WTC11 (cell line): ENCODE results near the gene MYL5. TPM values are rescaled to one million over a fixed set of nuclear protein-coding genes. Genes with fewer than 3 reads are reported as not detected.
"Not testable (repeated sequence)": the region's sequence is repeated elsewhere in the genome, so short reads cannot be mapped to it uniquely, and the experiment has no call there.

Experiments
- ATAC-seq: fragments of 200-7000 bp; cut with Tn5 transposase; 2 replicates; pipeline ENCODE4 v1.10.0; 2021; ENCODE audit warnings: mild to moderate bottlenecking, moderate library complexity
- CTCF ChIA-PET: fragments of 300-600 bp; sonication (Branson Sonifier 250); formaldehyde crosslinking; loops from one replicate; lab custom pipeline; 2021; ENCODE audit warnings: antibody characterized with exemption; lab: Charles Lee
- POLR2A ChIA-PET: fragments of 350-600 bp; sonication (Branson Sonifier 250); formaldehyde crosslinking; loops from one replicate; lab custom pipeline; 2021; ENCODE audit warnings: antibody characterized with exemption; lab: Charles Lee
- DNase-seq: peaks from one replicate; pipeline ENCODE4 v3.0.0; 2021; ENCODE audit warnings: low spot score
- H3K27ac Mint-ChIP-seq: 2 replicates; pipeline ENCODE4 v1.8.0; 2021; ENCODE audit warnings: mixed read lengths
- H3K27me3 Mint-ChIP-seq: 2 replicates; pipeline ENCODE4 v1.8.0; 2021; ENCODE audit warnings: low read depth, mild to moderate bottlenecking, moderate library complexity, mixed read lengths
- H3K36me3 Mint-ChIP-seq: 2 replicates; pipeline ENCODE4 v1.8.0; 2021; ENCODE audit warnings: mixed read lengths
- H3K4me1 Mint-ChIP-seq: 2 replicates; pipeline ENCODE4 v1.8.0; 2022; ENCODE audit warnings: mixed read lengths
- H3K4me3 Mint-ChIP-seq: 2 replicates; pipeline ENCODE4 v1.8.0; 2021; ENCODE audit warnings: mild to moderate bottlenecking, moderate library complexity, mixed read lengths
- H3K9me3 Mint-ChIP-seq: 2 replicates; pipeline ENCODE4 v1.8.0; 2021; ENCODE audit warnings: mixed read lengths
- EMX1 ChIP-seq: fragments of 250-450 bp; sonication (Bioruptor Pico); IDR thresholded peaks from 2 replicates; pipeline ENCODE4 v1.8.0; 2021; ENCODE audit warnings: mild to moderate bottlenecking
- GABPB1 ChIP-seq: sonication (generic); formaldehyde crosslinking; IDR thresholded peaks from 2 replicates; pipeline ENCODE4 v1.8.1; 2023; ENCODE audit warnings: mild to moderate bottlenecking, missing genetic modification reagents
- NFE2L1 ChIP-seq: sonication (generic); formaldehyde crosslinking; IDR thresholded peaks from 2 replicates; pipeline ENCODE4 v1.8.1; 2023; ENCODE audit warnings: missing genetic modification reagents
- NR1H2 ChIP-seq: sonication (generic); formaldehyde crosslinking; IDR thresholded peaks from 2 replicates; pipeline ENCODE4 v1.9.0; 2021; ENCODE audit warnings: mild to moderate bottlenecking, moderate library complexity, missing genetic modification reagents
- SP1 ChIP-seq: sonication (generic); formaldehyde crosslinking; conservative IDR thresholded peaks from 2 replicates; pipeline ENCODE4 v1.8.1; 2022; ENCODE audit warnings: missing genetic modification reagents
- ZBTB21 ChIP-seq: sonication (generic); formaldehyde crosslinking; IDR thresholded peaks from 2 replicates; pipeline ENCODE4 v1.8.1; 2023; ENCODE audit warnings: mild to moderate bottlenecking, missing genetic modification reagents, borderline replicate concordance
- ZNF416 ChIP-seq: fragments of 250-450 bp; sonication (Bioruptor Pico); IDR thresholded peaks from 2 replicates; pipeline ENCODE4 v1.9.0; 2021; ENCODE audit warnings: mild to moderate bottlenecking, inconsistent platforms
- ZNF423 ChIP-seq: fragments of 250-450 bp; sonication (Bioruptor Pico); IDR thresholded peaks from 2 replicates; pipeline ENCODE4 v2.1.2; 2022; ENCODE audit warnings: mild to moderate bottlenecking, moderate library complexity
- ZNF671 ChIP-seq: fragments of 250-450 bp; sonication (Bioruptor Pico); IDR thresholded peaks from 2 replicates; pipeline ENCODE4 v1.8.0; 2021; ENCODE audit warnings: mild to moderate bottlenecking
- total RNA-seq: library from RNA; stranded (reverse); gene quantifications from 3 replicates; pipeline ENCODE4 v1.2.3, GENCODE V29; 2021
- TF ChIP-seq, protein P1 (sequence below): sonication (generic); formaldehyde crosslinking; IDR thresholded peaks from 2 replicates; pipeline ENCODE4 v1.8.1; 2023; ENCODE audit warnings: mild to moderate bottlenecking, missing genetic modification reagents, borderline replicate concordance
- TF ChIP-seq, protein P2 (sequence below): sonication (generic); formaldehyde crosslinking; IDR thresholded peaks from 2 replicates; pipeline ENCODE4 v1.8.1; 2022; ENCODE audit warnings: mild to moderate bottlenecking, moderate library complexity, missing genetic modification reagents
- TF ChIP-seq, protein P3 (sequence below): sonication (generic); formaldehyde crosslinking; IDR thresholded peaks from 2 replicates; pipeline ENCODE4 v1.8.1; 2023; ENCODE audit warnings: mild to moderate bottlenecking, missing genetic modification reagents, moderate library complexity

MYL5 gene
- total RNA-seq, 1 experiment from 2014 or later: 22.2 TPM

DNA sequence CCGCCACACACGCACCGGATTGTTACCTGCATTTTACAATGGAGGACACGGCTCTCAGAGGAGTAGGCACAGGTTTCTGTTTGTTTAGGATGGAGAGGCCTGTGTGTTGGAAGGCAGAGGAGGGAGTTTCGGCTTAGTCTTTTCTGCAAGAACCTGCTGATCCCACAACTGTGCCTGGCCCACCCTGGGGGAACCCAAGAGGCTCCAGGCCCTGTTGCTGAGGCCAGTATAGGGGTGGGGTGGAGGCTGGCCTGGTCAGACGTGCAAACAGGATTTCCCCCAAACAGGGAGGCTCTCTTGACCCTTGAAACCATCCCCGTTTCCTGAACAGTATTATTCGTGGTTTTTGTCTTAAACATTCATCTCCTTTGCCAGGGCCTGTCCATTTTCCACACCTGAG, 15.4 kb downstream of the MYL5 start (continued):
- TF ChIP-seq, protein P1, sequence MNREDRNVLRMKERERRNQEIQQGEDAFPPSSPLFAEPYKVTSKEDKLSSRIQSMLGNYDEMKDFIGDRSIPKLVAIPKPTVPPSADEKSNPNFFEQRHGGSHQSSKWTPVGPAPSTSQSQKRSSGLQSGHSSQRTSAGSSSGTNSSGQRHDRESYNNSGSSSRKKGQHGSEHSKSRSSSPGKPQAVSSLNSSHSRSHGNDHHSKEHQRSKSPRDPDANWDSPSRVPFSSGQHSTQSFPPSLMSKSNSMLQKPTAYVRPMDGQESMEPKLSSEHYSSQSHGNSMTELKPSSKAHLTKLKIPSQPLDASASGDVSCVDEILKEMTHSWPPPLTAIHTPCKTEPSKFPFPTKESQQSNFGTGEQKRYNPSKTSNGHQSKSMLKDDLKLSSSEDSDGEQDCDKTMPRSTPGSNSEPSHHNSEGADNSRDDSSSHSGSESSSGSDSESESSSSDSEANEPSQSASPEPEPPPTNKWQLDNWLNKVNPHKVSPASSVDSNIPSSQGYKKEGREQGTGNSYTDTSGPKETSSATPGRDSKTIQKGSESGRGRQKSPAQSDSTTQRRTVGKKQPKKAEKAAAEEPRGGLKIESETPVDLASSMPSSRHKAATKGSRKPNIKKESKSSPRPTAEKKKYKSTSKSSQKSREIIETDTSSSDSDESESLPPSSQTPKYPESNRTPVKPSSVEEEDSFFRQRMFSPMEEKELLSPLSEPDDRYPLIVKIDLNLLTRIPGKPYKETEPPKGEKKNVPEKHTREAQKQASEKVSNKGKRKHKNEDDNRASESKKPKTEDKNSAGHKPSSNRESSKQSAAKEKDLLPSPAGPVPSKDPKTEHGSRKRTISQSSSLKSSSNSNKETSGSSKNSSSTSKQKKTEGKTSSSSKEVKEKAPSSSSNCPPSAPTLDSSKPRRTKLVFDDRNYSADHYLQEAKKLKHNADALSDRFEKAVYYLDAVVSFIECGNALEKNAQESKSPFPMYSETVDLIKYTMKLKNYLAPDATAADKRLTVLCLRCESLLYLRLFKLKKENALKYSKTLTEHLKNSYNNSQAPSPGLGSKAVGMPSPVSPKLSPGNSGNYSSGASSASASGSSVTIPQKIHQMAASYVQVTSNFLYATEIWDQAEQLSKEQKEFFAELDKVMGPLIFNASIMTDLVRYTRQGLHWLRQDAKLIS: 0 out of 2 replicates have a peak, but pooled peaks have one; percentile 39
- TF ChIP-seq, protein P2, sequence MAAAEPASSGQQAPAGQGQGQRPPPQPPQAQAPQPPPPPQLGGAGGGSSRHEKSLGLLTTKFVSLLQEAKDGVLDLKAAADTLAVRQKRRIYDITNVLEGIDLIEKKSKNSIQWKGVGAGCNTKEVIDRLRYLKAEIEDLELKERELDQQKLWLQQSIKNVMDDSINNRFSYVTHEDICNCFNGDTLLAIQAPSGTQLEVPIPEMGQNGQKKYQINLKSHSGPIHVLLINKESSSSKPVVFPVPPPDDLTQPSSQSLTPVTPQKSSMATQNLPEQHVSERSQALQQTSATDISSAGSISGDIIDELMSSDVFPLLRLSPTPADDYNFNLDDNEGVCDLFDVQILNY (CRISPR knock-in tag): no peak
- TF ChIP-seq EMX1 (no peak), ZNF416 (no peak)

DNA sequence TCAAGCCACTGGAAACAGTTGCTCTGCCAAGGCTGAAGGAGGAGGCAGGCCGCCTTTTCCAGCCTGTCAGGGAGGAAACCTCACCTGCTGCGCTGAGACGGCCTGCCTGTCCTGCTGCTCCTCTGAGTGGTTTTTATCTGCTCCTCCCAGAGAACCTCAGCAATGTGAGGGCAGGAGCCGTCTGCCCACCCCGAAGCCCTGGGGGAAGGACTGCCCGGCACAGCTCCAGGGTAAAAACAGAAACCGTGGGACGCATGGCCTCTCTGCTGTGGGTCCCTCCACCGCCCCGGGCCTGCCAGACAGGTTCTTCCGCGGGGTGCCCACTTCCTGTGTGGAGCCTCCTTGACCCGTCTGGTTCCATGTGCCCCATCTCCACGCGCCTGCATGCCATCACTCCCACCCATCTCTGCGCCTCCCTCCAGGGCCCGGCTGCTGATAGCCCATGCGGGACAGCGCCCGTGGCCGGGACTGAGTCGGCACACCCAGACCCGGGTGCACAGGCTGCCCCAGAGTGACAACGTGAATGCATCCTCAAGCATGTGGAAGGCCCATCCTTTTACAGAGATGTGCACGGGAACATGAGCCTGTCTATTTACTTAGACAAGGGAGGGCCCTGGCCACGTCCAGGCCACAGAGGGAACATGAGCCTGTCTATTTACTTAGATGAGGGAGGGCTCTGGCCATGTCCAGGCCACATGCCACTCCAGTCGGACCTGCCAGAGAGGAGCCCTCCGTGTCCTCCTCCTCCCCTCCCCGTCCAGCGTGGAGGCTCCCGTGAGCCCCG, 18.6 kb downstream of the MYL5 start:
- Mint-ChIP-seq H3K27ac (no peak overlapping the region; the same call in 1 of the 2 replicates), H3K36me3 (no peaks in the 10 kb centered on the region), H3K4me1 (peaks cover 29% of the 10 kb centered on the region), H3K27me3 (peaks cover 5% of the 10 kb centered on the region; the same call in 1 of the 2 replicates), H3K9me3 (peaks cover 8% of the 10 kb centered on the region), H3K4me3 (no peak overlapping the region)
- ATAC-seq (no peak), DNase-seq (no peak)
- no peak for TF ChIP-seq ZNF423 (CRISPR knock-in tag)
- 0 out of 2 replicates have a peak, but pooled peaks have one; percentile 33 for TF ChIP-seq SP1
- TF ChIP-seq GABPB1: peak; percentile 75
- POLR2A ChIA-PET: no interaction called here
- CTCF ChIA-PET: interaction anchor here (1.4 kb wide), 1 partner anchor 9 kb away, joined by 11 read pairs; no protein-coding TSS in a partner anchor

DNA sequence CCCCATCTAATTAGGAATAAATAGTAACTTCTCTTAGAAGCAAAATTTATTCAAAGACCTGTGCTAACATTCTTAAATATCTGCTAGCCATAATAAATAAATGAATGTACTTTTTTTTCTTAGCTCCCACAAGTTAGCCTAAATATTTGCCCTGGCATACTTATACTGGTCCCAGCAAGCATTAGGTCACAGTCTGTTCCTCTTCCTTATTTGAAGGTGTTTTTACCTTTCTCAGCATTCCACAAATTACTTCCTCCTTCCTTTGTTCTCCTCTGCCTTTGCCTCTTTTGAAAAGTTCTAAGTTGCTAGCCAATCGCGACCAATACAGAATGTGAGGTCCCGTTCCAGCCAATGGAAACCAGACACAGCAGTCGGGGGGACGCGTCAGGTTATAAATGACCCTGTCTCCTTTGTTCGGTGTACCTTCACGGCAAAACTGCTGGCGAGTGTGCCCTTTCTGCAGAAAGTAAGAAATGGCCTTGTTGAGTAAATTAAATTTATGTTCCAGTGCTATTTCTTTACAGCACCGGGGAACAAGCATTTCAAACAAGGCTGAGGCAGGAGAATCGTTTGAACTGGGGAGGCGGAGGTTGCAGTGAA, 20.1 kb downstream of the MYL5 start:
- CTCF ChIA-PET: interaction anchor here (1.1 kb wide), 1 partner anchor 10 kb away, joined by 9 read pairs; no protein-coding TSS in a partner anchor
- peak overlapping the region; percentile 3 for H3K27ac Mint-ChIP-seq
- H3K27me3 Mint-ChIP-seq, H3K36me3 Mint-ChIP-seq, H3K4me3 Mint-ChIP-seq, DNase-seq, H3K9me3 Mint-ChIP-seq, ATAC-seq, POLR2A ChIA-PET: not testable (repeated sequence)
- peaks cover 31% of the 10 kb centered on the region for H3K4me1 Mint-ChIP-seq

DNA sequence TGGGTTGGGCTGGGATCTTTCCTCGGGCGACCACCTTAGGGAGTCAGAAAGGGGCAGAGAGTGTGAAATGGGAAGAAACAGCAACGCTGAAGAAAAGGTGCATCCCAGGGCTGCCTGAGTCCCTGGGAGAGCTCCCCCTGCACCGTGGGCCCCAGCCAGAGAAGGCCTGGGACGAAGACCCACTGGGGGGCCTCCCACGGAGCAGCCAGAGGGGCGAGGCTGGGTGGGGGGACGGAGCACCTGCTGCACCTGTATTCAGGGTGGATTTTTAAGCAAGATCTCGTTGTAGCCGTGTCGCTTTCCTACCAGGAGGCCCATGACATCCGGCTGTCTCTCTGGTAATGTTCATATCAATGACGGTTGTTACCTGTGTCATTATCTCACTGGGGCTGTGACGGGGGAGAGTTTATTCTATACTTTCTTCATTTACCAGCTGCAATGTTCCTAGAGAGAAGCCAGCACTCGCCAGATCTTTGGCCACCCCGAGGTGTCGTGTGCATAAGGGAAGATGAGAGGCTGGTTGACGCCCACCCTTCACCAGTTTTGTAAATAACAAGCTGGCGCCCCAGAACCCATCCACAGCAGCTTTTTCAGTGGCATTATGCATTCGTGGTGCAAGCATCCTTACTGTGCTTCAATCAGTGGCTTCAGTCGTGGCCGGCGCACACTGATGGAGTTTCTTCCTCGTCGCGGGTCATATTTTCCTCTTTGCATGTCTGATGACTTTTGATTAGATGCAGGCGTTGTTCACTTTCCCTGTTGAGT, 25.7 kb downstream of the MYL5 start:
- no peak overlapping the region for H3K4me3 Mint-ChIP-seq
- CTCF ChIA-PET: interaction anchor here (0.7 to 6.8 kb wide), 8 partner anchors 8 to 590 kb away, joined by 3 to 67 read pairs (median 4); partner anchors contain the start of genes ATP5ME, MAEA and MYL5
- TF ChIP-seq ZNF671 (CRISPR knock-in tag): no peak
- no peak for TF ChIP-seq ZBTB21
- TF ChIP-seq NFE2L1 (CRISPR knock-in tag): no peak
- TF ChIP-seq, protein P3, sequence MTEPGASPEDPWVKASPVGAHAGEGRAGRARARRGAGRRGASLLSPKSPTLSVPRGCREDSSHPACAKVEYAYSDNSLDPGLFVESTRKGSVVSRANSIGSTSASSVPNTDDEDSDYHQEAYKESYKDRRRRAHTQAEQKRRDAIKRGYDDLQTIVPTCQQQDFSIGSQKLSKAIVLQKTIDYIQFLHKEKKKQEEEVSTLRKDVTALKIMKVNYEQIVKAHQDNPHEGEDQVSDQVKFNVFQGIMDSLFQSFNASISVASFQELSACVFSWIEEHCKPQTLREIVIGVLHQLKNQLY (CRISPR knock-in tag): no peak
- TF ChIP-seq SP1: no peak
- no peak for TF ChIP-seq NR1H2
- DNase-seq (no peak), ATAC-seq (no peak)
- peaks cover under 1% of the 10 kb centered on the region; the same call in 1 of the 2 replicates for H3K9me3 Mint-ChIP-seq
- no peaks in the 10 kb centered on the region for H3K36me3 Mint-ChIP-seq
- POLR2A ChIA-PET: interaction anchor here (0.7 to 0.8 kb wide), 2 partner anchors 19 to 20 kb away, joined by 3 read pairs; no protein-coding TSS in a partner anchor
- 0 out of 2 replicates have a peak, but pooled peaks cover 4% of the 10 kb centered on the region for H3K4me1 Mint-ChIP-seq
- H3K27ac Mint-ChIP-seq: no peak overlapping the region
- H3K27me3 Mint-ChIP-seq: peaks cover 20% of the 10 kb centered on the region
